Rectal smooth muscle tissue (tissue), 1 donor: ENCODE results near the gene ULBP2.
"Not testable (repeated sequence)": the region's sequence is repeated elsewhere in the genome, so short reads cannot be mapped to it uniquely, and the experiment has no call there.

ENCODE experiments used
- H3K27ac ChIP-seq: one replicate; pipeline ENCODE4 v1.7.0; 2013; ENCODE audit warnings: low read depth, low read length, inconsistent platforms
- H3K27me3 ChIP-seq: one replicate; pipeline ENCODE4 v1.7.0; 2013; ENCODE audit warnings: low read length; ENCODE audit not compliant: control insufficient read depth, insufficient read depth
- H3K36me3 ChIP-seq: one replicate; pipeline ENCODE4 v1.7.0; 2013; ENCODE audit warnings: low read length; ENCODE audit not compliant: control insufficient read depth, insufficient read depth
- H3K4me1 ChIP-seq: one replicate; pipeline ENCODE4 v1.7.0; 2013; ENCODE audit warnings: low read length; ENCODE audit not compliant: control insufficient read depth, insufficient read depth
- H3K4me3 ChIP-seq: one replicate; pipeline ENCODE4 v1.7.0; 2013; ENCODE audit warnings: low read length
- H3K9ac ChIP-seq: one replicate; pipeline ENCODE4 v1.7.0; 2013; ENCODE audit warnings: low read length

The ULBP2 gene

GRCh38 chr6:149913540-149914240 lies 28.1 kb upstream of the ULBP2 start:
- no peaks in the 10 kb centered on the region for H3K36me3 ChIP-seq
- H3K27me3 ChIP-seq = no peaks in the 10 kb centered on the region
- H3K9ac ChIP-seq = no peak overlapping the region
- H3K27ac ChIP-seq = no peak overlapping the region
- no peak overlapping the region for H3K4me3 ChIP-seq
- H3K4me1 ChIP-seq = no peaks in the 10 kb centered on the region

DNA sequence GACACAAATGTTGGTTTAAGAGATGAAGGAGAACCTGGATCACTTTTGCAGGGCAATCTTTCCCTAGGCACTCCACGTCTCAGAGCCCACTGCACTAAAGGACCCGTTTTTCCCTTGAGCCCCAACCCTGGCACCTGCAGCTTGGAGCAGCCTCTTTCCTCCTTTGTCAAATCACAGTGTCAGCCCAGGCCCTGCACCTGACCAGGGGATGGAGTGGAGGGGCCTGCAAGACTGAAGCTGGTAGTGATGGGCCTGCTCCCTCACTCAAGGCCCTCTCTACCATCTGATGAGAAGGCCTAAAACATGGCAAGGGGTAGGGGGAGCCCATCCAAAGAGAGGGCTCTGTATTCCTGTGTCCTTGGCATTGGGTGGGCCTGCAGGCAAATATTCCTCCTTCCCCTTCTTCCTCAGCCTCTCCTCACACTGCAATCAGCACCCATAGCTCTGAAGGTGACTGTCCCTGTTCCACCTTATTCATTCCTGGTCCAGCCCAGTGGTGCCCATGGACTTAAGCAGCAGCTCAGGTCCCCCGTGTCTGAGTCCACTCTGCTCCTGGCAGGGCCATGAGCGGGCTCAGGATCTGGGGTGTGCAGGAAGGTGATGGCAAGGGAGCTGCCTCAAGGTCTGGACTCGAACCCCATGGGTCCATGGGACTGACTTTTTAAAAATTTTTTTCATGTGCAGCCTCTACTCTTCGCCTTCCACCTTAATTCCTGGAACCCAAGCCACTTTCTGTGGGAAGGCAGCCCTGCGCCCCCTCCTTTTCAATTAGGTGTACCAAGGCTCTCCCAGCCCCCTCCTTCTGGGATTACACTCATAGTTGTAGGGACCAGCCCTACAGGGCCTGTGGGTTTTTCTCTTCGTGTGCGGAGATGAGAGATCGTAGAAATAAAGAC lies 25.6 kb upstream of the ULBP2 start:
- Histone ChIP-seq H3K27me3 (no peaks in the 10 kb centered on the region), H3K36me3 (no peaks in the 10 kb centered on the region), H3K9ac (no peak overlapping the region), H3K4me1 (no peaks in the 10 kb centered on the region), H3K27ac (no peak overlapping the region), H3K4me3 (no peak overlapping the region)

DNA sequence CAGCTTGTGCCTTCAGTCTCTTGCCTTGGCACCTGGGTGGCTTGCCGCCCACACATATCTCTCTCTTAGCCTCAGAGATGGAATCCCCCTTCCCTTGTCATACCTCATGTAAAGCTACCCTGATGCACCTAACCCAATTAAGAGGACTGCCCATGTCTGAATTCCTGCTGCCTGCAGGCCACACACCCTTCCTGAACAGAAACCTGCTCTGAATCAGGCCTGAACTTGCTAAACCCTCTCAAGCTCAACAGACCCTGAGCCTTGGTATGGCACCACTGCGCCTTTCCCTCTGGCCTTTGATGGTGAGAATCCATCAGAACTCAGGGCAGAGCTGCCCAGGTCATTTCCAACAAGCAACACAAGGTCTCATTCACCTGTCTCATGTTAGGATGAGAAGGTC lies 24.1 kb upstream of the ULBP2 start:
- Histone ChIP-seq H3K27me3 (peaks cover 1% of the 10 kb centered on the region), H3K4me3 (no peak overlapping the region), H3K27ac (no peak overlapping the region), H3K36me3 (no peaks in the 10 kb centered on the region), H3K9ac (no peak overlapping the region), H3K4me1 (no peaks in the 10 kb centered on the region)

DNA sequence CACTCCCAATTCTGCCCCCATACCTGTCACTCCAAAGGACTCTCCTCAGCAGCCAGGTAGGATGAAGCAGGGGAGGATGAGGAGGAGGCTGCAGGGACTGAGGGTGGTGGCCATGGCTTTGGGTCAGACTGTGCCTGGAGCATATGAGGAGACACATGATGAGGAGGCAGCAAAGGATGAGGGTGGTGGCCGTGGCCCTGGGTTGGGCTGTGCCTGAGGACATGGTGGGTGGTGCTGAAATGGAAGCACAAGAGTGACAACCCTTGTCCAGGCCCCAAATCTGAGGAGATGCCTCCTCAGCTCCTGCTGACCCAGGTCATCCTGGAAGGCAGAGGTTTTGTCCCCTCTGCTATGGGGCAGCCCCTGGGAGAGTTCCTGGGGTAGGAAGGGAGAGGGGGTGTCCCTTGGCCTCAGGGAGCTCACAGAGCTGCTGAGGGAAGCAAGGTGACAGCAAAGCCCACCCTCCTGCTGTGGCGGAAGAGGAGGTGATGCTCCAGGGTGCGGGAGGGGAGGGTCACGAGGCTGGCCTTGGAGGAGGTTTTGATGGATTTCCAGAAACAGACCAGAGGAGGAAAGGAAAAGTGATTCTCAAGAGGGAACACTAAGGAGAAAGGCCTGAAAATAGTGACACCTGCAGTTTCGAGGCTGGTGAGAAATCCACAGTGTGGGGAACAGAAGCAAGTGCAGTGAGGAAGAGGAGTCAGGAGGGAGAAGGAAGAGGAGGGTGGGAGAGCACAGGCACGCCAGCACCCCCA lies 23.5 kb upstream of the ULBP2 start:
- Histone ChIP-seq H3K9ac (no peak overlapping the region), H3K36me3 (no peaks in the 10 kb centered on the region)

DNA sequence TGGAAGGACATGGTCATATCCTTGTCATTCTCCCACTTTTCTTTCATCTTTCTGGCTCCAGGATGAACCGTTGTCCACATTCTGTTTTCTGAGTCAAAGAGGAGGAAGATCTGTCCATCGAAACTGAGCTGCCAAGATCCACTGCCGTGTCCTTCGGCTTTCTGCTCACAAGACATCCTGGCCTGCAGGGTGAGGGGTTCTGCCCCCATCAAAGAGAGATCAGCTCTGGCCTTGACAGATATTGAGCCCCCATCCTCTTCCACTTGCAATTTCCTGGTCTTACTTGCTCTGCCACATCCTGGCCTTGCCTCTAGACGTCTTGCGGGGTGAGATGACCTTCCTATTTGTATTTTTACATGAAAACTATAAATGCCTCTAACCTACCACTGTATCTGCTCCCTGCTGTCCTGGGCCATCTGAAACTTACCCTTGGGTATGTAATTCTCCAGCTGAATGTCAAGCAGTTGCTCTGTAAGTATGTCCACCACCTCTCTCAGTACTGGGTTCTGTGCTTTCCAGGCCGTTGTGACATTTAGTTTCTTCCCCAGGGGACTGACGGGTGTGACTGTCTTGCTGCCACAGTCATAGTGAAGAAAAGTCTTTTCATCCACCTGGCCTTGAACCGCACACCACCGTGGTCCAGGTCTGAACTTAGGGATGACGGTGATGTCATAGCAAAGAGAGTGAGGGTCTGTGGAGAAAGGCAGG lies 22.5 kb upstream of the ULBP2 start:
- not testable (repeated sequence) for H3K36me3 ChIP-seq, H3K4me1 ChIP-seq, H3K27me3 ChIP-seq, H3K9ac ChIP-seq, H3K4me3 ChIP-seq, H3K27ac ChIP-seq

More for the DNA sequence above, 23.5 kb upstream of the ULBP2 start:
- Histone ChIP-seq H3K4me1 (no peaks in the 10 kb centered on the region), H3K4me3 (no peak overlapping the region), H3K27me3 (peaks cover 3% of the 10 kb centered on the region), H3K27ac (no peak overlapping the region)

DNA sequence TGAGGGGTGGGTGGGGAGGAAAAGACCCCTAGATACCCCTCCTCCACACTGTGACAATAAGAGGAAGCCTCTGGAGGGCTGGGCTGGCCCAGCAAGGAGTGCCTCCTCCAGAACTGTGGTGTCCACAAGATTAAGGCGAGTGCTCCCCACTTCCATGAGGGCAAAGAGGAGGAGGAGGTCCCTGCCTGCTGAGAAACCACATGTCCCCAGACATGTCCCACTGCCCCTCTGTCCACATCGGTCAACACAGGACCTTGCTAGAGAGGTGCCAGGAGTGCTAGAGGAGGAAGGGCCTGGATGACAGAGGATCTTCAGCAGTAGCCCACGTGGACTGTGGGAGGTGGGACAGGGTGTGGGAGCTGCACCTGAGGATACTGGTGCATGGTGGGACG lies 22.0 kb upstream of the ULBP2 start:
- Histone ChIP-seq H3K4me3 (no peak overlapping the region), H3K4me1 (no peaks in the 10 kb centered on the region), H3K27me3 (peaks cover 3% of the 10 kb centered on the region), H3K36me3 (no peaks in the 10 kb centered on the region), H3K9ac (no peak overlapping the region), H3K27ac (no peak overlapping the region)

GRCh38 chr6:149921361-149921760 lies 20.5 kb upstream of the ULBP2 start:
- peaks cover 5% of the 10 kb centered on the region for H3K27me3 ChIP-seq
- H3K4me1 ChIP-seq = no peaks in the 10 kb centered on the region
- no peak overlapping the region for H3K4me3 ChIP-seq
- H3K36me3 ChIP-seq = no peaks in the 10 kb centered on the region
- no peak overlapping the region for H3K27ac ChIP-seq
- no peak overlapping the region for H3K9ac ChIP-seq

DNA sequence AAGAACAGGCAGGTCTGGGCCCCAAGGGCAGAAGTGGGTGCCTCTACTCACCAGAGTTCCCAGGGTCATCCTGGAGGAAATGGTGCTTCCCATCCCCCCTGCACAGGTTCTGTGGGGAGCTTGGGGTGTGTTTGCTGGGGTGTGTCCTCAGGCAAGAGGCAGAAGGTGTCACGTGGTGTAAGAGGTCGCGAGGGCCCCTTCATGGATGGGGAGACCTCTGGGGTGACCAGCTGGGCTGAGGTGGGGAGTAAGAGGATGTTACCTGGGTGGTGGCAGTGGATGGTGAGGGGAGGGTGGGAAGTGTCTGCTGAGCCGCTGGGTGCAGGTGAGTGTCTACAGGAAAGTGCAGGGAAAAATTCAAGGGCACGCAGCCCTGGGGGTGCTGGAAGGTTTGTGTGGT lies 19.7 kb upstream of the ULBP2 start:
- not testable (repeated sequence) for H3K4me1 ChIP-seq, H3K36me3 ChIP-seq, H3K4me3 ChIP-seq, H3K9ac ChIP-seq, H3K27me3 ChIP-seq, H3K27ac ChIP-seq

- no peak within 1 kb of the TSS for H3K27ac ChIP-seq
- H3K36me3 ChIP-seq = no peaks in the 10 kb centered on the region
- H3K27me3 ChIP-seq = peaks cover 5% of the 10 kb centered on the region
- H3K9ac ChIP-seq = peak within 1 kb of the TSS; percentile 28
- H3K4me1 ChIP-seq = no peaks in the 10 kb centered on the region
- H3K4me3 ChIP-seq = peak within 1 kb of the TSS; percentile 80
Observed at GRCh38 chr6:149922642-149923326, 19.0 kb upstream of the ULBP2 start, which contains the start of gene RAET1G. Gene RAET1G (minus strand): TSS chr6:149923121. CDS start chr6:149923010, 111 bp downstream.

GRCh38 chr6:149923327-149923986 lies 18.4 kb upstream of the ULBP2 start:
- no peak overlapping the region for H3K27ac ChIP-seq
- peak overlapping the region; percentile 80 for H3K4me3 ChIP-seq
- H3K9ac ChIP-seq = peak overlapping the region; percentile 28

GRCh38 chr6:149924206-149924932 lies 17.4 kb upstream of the ULBP2 start:
- Histone ChIP-seq H3K27me3 (peaks cover 8% of the 10 kb centered on the region), H3K4me3 (no peak overlapping the region), H3K27ac (no peak overlapping the region), H3K9ac (no peak overlapping the region), H3K36me3 (no peaks in the 10 kb centered on the region), H3K4me1 (no peaks in the 10 kb centered on the region)

More at GRCh38 chr6:149923327-149923986, 18.4 kb upstream of the ULBP2 start:
- no peaks in the 10 kb centered on the region for H3K36me3 ChIP-seq
- H3K27me3 ChIP-seq = peaks cover 5% of the 10 kb centered on the region
- H3K4me1 ChIP-seq = no peaks in the 10 kb centered on the region
